Measurements from ENCODE around the gene ARHGAP26. TPM values are rescaled to one million over a fixed set of nuclear protein-coding genes. Genes with fewer than 3 reads are reported as not detected.

The ARHGAP26 gene
- total RNA-seq, 1 donor from 2014 or later, result 17.1 TPM

DNA sequence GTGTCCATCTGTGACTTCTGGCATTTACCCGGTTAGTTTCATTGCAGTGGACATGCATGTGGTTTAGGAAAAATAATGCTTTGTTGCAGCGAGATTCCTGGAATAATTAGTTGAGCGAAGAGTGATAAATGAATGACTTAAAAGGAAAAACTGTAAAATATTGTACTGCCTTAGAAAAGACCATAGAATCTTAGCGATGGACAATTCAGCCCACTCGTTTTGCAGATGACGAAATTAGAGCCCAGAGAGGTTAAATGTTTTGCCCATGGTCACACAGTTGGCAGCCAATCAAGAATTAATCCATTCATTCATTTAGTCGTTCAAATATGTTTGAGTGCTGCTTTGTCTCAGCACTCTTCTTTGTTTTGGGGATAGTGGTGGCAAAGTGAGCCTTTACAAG, 107.9 kb downstream of the ARHGAP26 start:
- TF ChIP-seq, protein P1, sequence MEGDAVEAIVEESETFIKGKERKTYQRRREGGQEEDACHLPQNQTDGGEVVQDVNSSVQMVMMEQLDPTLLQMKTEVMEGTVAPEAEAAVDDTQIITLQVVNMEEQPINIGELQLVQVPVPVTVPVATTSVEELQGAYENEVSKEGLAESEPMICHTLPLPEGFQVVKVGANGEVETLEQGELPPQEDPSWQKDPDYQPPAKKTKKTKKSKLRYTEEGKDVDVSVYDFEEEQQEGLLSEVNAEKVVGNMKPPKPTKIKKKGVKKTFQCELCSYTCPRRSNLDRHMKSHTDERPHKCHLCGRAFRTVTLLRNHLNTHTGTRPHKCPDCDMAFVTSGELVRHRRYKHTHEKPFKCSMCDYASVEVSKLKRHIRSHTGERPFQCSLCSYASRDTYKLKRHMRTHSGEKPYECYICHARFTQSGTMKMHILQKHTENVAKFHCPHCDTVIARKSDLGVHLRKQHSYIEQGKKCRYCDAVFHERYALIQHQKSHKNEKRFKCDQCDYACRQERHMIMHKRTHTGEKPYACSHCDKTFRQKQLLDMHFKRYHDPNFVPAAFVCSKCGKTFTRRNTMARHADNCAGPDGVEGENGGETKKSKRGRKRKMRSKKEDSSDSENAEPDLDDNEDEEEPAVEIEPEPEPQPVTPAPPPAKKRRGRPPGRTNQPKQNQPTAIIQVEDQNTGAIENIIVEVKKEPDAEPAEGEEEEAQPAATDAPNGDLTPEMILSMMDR (IDR thresholded peaks at IDR 0.05; ENCODE audit: insufficient read depth, low read length, severe bottlenecking), result no peak
- no peaks in the 10 kb centered on the region for H3K36me3 ChIP-seq (ENCODE audit: control insufficient read depth, insufficient read depth, low read length)
- H3K4me3 ChIP-seq (ENCODE audit: low read depth, low read length), result no peak overlapping the region
- no peaks in the 10 kb centered on the region for H3K27me3 ChIP-seq (ENCODE audit: control insufficient read depth, insufficient read depth, low read length)
- DNase-seq (ENCODE audit: low read depth) (no peak), FAIRE-seq (no peak)

DNA sequence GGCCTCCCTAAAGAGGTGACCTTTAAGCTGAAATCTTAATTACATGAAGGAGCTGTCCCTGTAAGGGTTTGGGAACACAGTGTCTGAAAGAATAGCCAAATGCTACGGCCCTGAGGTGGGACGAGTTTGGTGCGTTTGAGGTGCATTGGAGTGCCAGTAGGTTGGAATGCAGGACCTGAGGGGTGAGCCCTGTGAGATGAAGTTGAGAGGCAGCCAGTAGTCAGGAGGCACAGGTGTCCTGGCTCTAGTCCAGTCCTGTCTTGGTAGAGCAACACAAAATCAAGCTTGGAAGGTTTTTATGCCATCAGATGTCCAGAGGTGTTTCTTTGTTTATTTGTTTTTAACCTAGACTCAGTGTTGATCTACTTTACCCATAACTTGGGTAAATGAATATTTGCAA, 108.5 kb downstream of the ARHGAP26 start:
- H3K36me3 ChIP-seq (ENCODE audit: control insufficient read depth, insufficient read depth, low read length), result no peaks in the 10 kb centered on the region
- no peak for FAIRE-seq
- no peaks in the 10 kb centered on the region for H3K27me3 ChIP-seq (ENCODE audit: control insufficient read depth, insufficient read depth, low read length)
- no peak for DNase-seq (ENCODE audit: low read depth)
- no peak overlapping the region for H3K4me3 ChIP-seq (ENCODE audit: low read depth, low read length)
- TF ChIP-seq, protein P1 (IDR thresholded peaks at IDR 0.05; ENCODE audit: insufficient read depth, low read length, severe bottlenecking), result no peak

DNA sequence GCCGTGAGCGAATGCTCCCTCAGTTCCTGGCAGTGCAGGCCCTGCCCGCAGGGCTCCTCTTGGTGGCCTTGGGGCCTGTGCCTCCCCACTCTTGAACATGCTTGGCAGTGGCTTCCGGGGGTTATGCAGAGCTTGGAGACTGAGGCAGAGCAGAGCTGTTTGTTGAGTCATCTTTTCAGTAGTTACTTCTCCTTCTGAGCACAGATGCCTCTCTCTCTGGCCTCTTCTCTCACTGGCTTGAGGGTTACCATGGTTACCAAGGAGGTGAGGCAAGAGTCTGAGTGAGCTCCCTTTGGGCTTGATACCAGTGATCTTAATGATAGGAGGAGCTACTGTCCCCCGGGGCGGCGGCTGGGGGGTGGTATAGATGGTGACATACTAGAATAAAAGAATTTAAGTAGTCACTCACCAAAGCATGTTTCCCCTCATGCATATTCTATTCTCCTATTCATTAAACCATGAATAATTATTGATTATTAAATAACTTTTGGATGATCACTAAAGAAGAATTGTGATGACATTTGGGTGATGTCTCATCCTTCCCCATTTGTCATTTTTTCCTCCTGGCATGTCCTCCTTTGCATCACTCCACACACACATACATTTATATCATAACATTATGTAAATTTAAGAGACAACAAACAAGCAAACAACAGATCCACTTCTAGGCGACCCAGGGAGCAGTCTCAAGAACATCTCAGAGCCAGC, 111.1 kb downstream of the ARHGAP26 start:
- Histone ChIP-seq H3K36me3 (ENCODE audit: control insufficient read depth, insufficient read depth, low read length) (no peaks in the 10 kb centered on the region), H3K4me3 (ENCODE audit: low read depth, low read length) (no peak overlapping the region), H3K27me3 (ENCODE audit: control insufficient read depth, insufficient read depth, low read length) (no peaks in the 10 kb centered on the region)
- DNase-seq (ENCODE audit: low read depth) (no peak), FAIRE-seq (no peak)
- TF ChIP-seq, protein P1 (IDR thresholded peaks at IDR 0.05; ENCODE audit: insufficient read depth, low read length, severe bottlenecking), result no peak

- Histone ChIP-seq H3K36me3 (ENCODE audit: control insufficient read depth, insufficient read depth, low read length) (no peaks in the 10 kb centered on the region), H3K27me3 (ENCODE audit: control insufficient read depth, insufficient read depth, low read length) (no peaks in the 10 kb centered on the region), H3K4me3 (ENCODE audit: low read depth, low read length) (no peak overlapping the region)
- DNase-seq (ENCODE audit: low read depth), result no peak
- FAIRE-seq, result no peak
- TF ChIP-seq, protein P1 (IDR thresholded peaks at IDR 0.05; ENCODE audit: insufficient read depth, low read length, severe bottlenecking), result no peak
Measured at GRCh38 chr5:142881784-142882126, 111.6 kb downstream of the ARHGAP26 start.

DNA sequence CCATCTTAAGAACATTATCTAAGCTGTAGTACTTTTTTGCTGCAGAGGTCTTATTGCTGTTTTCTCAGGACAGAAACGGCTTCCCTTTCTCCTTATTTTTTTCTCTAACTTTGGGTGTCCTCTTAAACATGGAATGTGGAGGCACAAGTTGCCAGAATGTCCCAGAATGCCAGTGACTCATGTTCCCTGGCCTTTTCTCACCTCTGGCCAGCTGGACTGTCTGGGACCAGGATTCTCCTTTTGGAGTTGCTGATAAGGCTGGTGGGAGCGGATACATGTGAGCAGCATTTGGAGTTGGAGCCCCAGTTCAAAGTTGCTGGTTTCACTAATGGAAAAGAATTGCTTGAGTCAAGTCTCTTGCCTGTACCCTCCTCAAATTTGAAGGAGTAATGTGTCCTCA, 112.8 kb downstream of the ARHGAP26 start:
- Histone ChIP-seq H3K4me3 (ENCODE audit: low read depth, low read length) (no peak overlapping the region), H3K27me3 (ENCODE audit: control insufficient read depth, insufficient read depth, low read length) (no peaks in the 10 kb centered on the region), H3K36me3 (ENCODE audit: control insufficient read depth, insufficient read depth, low read length) (no peaks in the 10 kb centered on the region)
- FAIRE-seq, result no peak
- no peak for DNase-seq (ENCODE audit: low read depth)
- TF ChIP-seq, protein P1 (IDR thresholded peaks at IDR 0.05; ENCODE audit: insufficient read depth, low read length, severe bottlenecking), result no peak

GRCh38 chr5:142883438-142883837, 113.3 kb downstream of the ARHGAP26 start:
- TF ChIP-seq, protein P1 (IDR thresholded peaks at IDR 0.05; ENCODE audit: insufficient read depth, low read length, severe bottlenecking), result no peak
- Histone ChIP-seq H3K4me3 (ENCODE audit: low read depth, low read length) (no peak overlapping the region), H3K36me3 (ENCODE audit: control insufficient read depth, insufficient read depth, low read length) (no peaks in the 10 kb centered on the region), H3K27me3 (ENCODE audit: control insufficient read depth, insufficient read depth, low read length) (no peaks in the 10 kb centered on the region)
- DNase-seq (ENCODE audit: low read depth) (no peak), FAIRE-seq (no peak)

Measured in bronchial epithelial cell (primary cell).